ENCODE measurements around the gene TOR1B. TPM values are rescaled to one million over a fixed set of nuclear protein-coding genes. Genes with fewer than 3 reads are reported as not detected.

TOR1B gene
- polyA plus RNA-seq, 1 donor from 2014 or later = 52.2 TPM

DNA sequence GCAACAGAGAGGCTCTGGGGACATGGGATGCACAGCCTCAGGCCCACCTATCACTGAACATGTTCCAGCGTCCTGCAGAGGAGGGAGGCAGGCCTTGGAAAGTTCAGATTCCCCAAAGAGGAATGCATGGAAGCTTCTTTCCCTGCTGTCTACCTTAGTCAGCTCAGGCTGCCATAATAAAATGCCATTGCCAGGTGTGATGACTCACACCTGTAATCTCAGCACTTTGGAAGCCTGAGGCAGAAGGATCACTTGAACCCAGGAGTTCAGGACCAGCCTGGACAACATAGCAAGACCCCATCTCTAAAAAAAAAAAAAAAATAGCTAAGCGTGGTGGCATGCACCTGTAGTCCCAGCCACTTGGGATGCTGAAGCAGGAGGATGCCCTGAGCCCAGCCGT, 24.5 kb upstream of the TOR1B start:
- no peak overlapping the region for H3K4me2 ChIP-seq (ENCODE audit: low read length)
- H3K27ac ChIP-seq (ENCODE audit: low read length) = no peak overlapping the region
- H3F3A ChIP-seq (ENCODE audit: insufficient read depth, low read length, poor library complexity, severe bottlenecking) = no peaks in the 10 kb centered on the region
- H3K4me3 ChIP-seq (ENCODE audit: low read length) = no peak overlapping the region
- no peaks in the 10 kb centered on the region for H3K9me3 ChIP-seq (ENCODE audit: low read length)
- H3K9me2 ChIP-seq (ENCODE audit: insufficient read depth, low read length) = no peaks in the 10 kb centered on the region
- H3K79me2 ChIP-seq (replicated peaks; ENCODE audit: insufficient read depth, low read length) = no peaks in the 10 kb centered on the region
- H3K9ac ChIP-seq (ENCODE audit: low read length) = no peak overlapping the region
- no peaks in the 10 kb centered on the region for H3K36me3 ChIP-seq (ENCODE audit: insufficient read depth, low read length)
- TF ChIP-seq, protein P1, sequence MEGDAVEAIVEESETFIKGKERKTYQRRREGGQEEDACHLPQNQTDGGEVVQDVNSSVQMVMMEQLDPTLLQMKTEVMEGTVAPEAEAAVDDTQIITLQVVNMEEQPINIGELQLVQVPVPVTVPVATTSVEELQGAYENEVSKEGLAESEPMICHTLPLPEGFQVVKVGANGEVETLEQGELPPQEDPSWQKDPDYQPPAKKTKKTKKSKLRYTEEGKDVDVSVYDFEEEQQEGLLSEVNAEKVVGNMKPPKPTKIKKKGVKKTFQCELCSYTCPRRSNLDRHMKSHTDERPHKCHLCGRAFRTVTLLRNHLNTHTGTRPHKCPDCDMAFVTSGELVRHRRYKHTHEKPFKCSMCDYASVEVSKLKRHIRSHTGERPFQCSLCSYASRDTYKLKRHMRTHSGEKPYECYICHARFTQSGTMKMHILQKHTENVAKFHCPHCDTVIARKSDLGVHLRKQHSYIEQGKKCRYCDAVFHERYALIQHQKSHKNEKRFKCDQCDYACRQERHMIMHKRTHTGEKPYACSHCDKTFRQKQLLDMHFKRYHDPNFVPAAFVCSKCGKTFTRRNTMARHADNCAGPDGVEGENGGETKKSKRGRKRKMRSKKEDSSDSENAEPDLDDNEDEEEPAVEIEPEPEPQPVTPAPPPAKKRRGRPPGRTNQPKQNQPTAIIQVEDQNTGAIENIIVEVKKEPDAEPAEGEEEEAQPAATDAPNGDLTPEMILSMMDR (IDR thresholded peaks at IDR 0.05; ENCODE audit: poor library complexity, severe bottlenecking) = no peak
- no peak for TF ChIP-seq SMC3 (conservative IDR thresholded peaks at IDR 0.05; ENCODE audit: poor library complexity)
- TF ChIP-seq MXI1 (conservative IDR thresholded peaks at IDR 0.05; ENCODE audit: poor library complexity, severe bottlenecking) = no peak
- no peak for TF ChIP-seq TAF1 (IDR thresholded peaks at IDR 0.05; ENCODE audit: low read depth)
- no peak for TF ChIP-seq POLR2AphosphoS5 (IDR thresholded peaks at IDR 0.05)
- TF ChIP-seq EP300 (conservative IDR thresholded peaks at IDR 0.05; ENCODE audit: poor library complexity, severe bottlenecking) = no peak
- no peak for TF ChIP-seq EZH2 (IDR thresholded peaks at IDR 0.05; ENCODE audit: borderline replicate concordance, insufficient read depth, low read length, poor library complexity, severe bottlenecking)
- TF ChIP-seq, protein P2, sequence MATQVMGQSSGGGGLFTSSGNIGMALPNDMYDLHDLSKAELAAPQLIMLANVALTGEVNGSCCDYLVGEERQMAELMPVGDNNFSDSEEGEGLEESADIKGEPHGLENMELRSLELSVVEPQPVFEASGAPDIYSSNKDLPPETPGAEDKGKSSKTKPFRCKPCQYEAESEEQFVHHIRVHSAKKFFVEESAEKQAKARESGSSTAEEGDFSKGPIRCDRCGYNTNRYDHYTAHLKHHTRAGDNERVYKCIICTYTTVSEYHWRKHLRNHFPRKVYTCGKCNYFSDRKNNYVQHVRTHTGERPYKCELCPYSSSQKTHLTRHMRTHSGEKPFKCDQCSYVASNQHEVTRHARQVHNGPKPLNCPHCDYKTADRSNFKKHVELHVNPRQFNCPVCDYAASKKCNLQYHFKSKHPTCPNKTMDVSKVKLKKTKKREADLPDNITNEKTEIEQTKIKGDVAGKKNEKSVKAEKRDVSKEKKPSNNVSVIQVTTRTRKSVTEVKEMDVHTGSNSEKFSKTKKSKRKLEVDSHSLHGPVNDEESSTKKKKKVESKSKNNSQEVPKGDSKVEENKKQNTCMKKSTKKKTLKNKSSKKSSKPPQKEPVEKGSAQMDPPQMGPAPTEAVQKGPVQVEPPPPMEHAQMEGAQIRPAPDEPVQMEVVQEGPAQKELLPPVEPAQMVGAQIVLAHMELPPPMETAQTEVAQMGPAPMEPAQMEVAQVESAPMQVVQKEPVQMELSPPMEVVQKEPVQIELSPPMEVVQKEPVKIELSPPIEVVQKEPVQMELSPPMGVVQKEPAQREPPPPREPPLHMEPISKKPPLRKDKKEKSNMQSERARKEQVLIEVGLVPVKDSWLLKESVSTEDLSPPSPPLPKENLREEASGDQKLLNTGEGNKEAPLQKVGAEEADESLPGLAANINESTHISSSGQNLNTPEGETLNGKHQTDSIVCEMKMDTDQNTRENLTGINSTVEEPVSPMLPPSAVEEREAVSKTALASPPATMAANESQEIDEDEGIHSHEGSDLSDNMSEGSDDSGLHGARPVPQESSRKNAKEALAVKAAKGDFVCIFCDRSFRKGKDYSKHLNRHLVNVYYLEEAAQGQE (IDR thresholded peaks at IDR 0.05; ENCODE audit: borderline replicate concordance) = no peak
- TF ChIP-seq RAD21 (conservative IDR thresholded peaks at IDR 0.05) = no peak
- no peaks in the 10 kb centered on the region for H4K20me1 ChIP-seq (ENCODE audit: insufficient read depth)
- no peak overlapping the region for H2AFZ ChIP-seq (ENCODE audit: low read depth, low read length)
- H3K27me3 ChIP-seq (ENCODE audit: insufficient read depth, low read depth, low read length) = no peaks in the 10 kb centered on the region

DNA sequence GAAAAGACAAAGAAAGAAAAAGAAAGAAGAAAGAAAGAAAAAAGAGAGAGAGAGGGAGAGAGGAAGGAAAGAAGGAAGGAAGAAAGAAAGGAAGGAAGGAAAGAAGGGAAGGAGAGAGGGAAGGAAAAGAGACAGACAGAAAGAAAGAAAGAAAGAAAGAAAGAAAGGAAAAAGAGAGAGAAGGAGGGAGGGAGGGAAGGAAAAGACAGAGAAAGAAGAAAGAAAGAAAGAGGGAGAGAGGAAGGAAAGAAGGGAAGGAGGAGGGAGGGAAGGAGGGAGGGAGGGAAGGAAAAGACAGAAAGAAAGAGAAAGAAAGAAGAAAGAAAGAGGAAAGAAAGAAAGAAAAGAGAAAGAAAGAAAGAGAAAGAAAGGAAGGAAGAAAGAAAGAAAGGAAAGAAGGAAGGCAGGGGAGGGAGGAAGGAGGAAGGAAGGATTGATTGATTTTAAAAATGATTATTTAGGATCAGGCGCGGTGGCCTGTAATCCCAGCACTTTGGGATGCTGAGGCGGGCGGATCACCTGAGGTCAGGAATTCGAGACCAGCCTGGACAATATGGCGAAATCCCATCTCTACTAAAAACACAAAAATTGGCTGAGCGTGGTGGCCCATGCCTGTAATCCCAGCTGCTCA, 23.3 kb upstream of the TOR1B start:
- no peak overlapping the region for H3K9ac ChIP-seq (ENCODE audit: low read length)

More for the DNA sequence above, 23.3 kb upstream of the TOR1B start:
- Histone ChIP-seq H3K27ac (ENCODE audit: low read length) (no peak overlapping the region), H3K4me2 (ENCODE audit: low read length) (no peak overlapping the region), H4K20me1 (ENCODE audit: insufficient read depth) (no peaks in the 10 kb centered on the region), H3K9me2 (ENCODE audit: insufficient read depth, low read length) (no peaks in the 10 kb centered on the region), H2AFZ (ENCODE audit: low read depth, low read length) (no peak overlapping the region), H3K9me3 (ENCODE audit: low read length) (no peaks in the 10 kb centered on the region), H3K4me3 (ENCODE audit: low read length) (no peak overlapping the region), H3F3A (ENCODE audit: insufficient read depth, low read length, poor library complexity, severe bottlenecking) (no peaks in the 10 kb centered on the region), H3K79me2 (replicated peaks; ENCODE audit: insufficient read depth, low read length) (no peaks in the 10 kb centered on the region), H3K36me3 (ENCODE audit: insufficient read depth, low read length) (no peaks in the 10 kb centered on the region), H3K27me3 (ENCODE audit: insufficient read depth, low read depth, low read length) (no peaks in the 10 kb centered on the region)
- TF ChIP-seq, protein P1 (IDR thresholded peaks at IDR 0.05; ENCODE audit: poor library complexity, severe bottlenecking) = no peak
- TF ChIP-seq RAD21 (conservative IDR thresholded peaks at IDR 0.05) = no peak
- TF ChIP-seq EP300 (conservative IDR thresholded peaks at IDR 0.05; ENCODE audit: poor library complexity, severe bottlenecking) = no peak
- TF ChIP-seq EZH2 (IDR thresholded peaks at IDR 0.05; ENCODE audit: borderline replicate concordance, insufficient read depth, low read length, poor library complexity, severe bottlenecking) = no peak
- no peak for TF ChIP-seq SMC3 (conservative IDR thresholded peaks at IDR 0.05; ENCODE audit: poor library complexity)
- no peak for TF ChIP-seq TAF1 (IDR thresholded peaks at IDR 0.05; ENCODE audit: low read depth)
- TF ChIP-seq POLR2AphosphoS5 (IDR thresholded peaks at IDR 0.05) = no peak
- TF ChIP-seq MXI1 (conservative IDR thresholded peaks at IDR 0.05; ENCODE audit: poor library complexity, severe bottlenecking) = no peak
- TF ChIP-seq, protein P2 (IDR thresholded peaks at IDR 0.05; ENCODE audit: borderline replicate concordance) = no peak
